22Rv1 (cell line): ENCODE measurements around the gene CASKIN2.

Experiments used
- H3K27ac ChIP-seq: fragments of 450-650 bp; 2 replicates; pipeline ENCODE4 v1.5.1; 2017
- CTCF ChIP-seq: fragments of 450-650 bp; IDR thresholded peaks from 2 replicates; pipeline ENCODE4 v1.5.1; 2017; ENCODE audit warnings: mild to moderate bottlenecking
- ZFX ChIP-seq: fragments of 450-650 bp; IDR thresholded peaks from 2 replicates; pipeline ENCODE4 v1.6.1; 2017; ENCODE audit warnings: antibody characterized with exemption, borderline replicate concordance

The CASKIN2 gene

GRCh38 chr17:75517297-75517865, 2.0 kb upstream of the CASKIN2 start:
- TF ChIP-seq CTCF (peak; percentile 32), ZFX (no peak)
- H3K27ac ChIP-seq = peak overlapping the region; percentile 89

- TF ChIP-seq ZFX = no peak
- TF ChIP-seq CTCF = no peak
- H3K27ac ChIP-seq = peak overlapping the region; percentile 89
Observed at GRCh38 chr17:75516619-75517296, 1.4 kb upstream of the CASKIN2 start.

GRCh38 chr17:75516255-75516618, 900 bp upstream of the CASKIN2 start, which contains the start of gene TSEN54:
TSS of gene TSEN54 (plus strand) at chr17:75516528. CDS start at chr17:75516561, 33 bp downstream.
- TF ChIP-seq CTCF (no peak), ZFX (no peak)
- peak within 1 kb of the TSS; percentile 89 for H3K27ac ChIP-seq

- peak overlapping the region; percentile 89 for H3K27ac ChIP-seq
- TF ChIP-seq ZFX (no peak), CTCF (no peak)
Observed at GRCh38 chr17:75514919-75515495, 330 bp downstream of the CASKIN2 start.

GRCh38 chr17:75514299-75514918, 928 bp downstream of the CASKIN2 start:
- peak overlapping the region; percentile 89 for H3K27ac ChIP-seq
- TF ChIP-seq CTCF (no peak), ZFX (no peak)

GRCh38 chr17:75513641-75514000, 1.7 kb downstream of the CASKIN2 start:
- H3K27ac ChIP-seq = peak overlapping the region; percentile 89
- no peak for TF ChIP-seq ZFX
- TF ChIP-seq CTCF = no peak
